Stimulated activated CD4-positive, alpha-beta T cell treated with anti-CD3 and anti-CD28 coated beads, Interleukin-1b, Interleukin-23, amount 100 ng/mL, for 48 hours (primary cell): Measurements from ENCODE around the gene TMEM42.
"Not testable (repeated sequence)": the region's sequence is repeated elsewhere in the genome, so short reads cannot be mapped to it uniquely, and the experiment has no call there.

ENCODE experiments used
- DNase-seq: peaks from one replicate; pipeline ENCODE4 v3.0.0-alpha.2; 2020

Gene TMEM42

DNA sequence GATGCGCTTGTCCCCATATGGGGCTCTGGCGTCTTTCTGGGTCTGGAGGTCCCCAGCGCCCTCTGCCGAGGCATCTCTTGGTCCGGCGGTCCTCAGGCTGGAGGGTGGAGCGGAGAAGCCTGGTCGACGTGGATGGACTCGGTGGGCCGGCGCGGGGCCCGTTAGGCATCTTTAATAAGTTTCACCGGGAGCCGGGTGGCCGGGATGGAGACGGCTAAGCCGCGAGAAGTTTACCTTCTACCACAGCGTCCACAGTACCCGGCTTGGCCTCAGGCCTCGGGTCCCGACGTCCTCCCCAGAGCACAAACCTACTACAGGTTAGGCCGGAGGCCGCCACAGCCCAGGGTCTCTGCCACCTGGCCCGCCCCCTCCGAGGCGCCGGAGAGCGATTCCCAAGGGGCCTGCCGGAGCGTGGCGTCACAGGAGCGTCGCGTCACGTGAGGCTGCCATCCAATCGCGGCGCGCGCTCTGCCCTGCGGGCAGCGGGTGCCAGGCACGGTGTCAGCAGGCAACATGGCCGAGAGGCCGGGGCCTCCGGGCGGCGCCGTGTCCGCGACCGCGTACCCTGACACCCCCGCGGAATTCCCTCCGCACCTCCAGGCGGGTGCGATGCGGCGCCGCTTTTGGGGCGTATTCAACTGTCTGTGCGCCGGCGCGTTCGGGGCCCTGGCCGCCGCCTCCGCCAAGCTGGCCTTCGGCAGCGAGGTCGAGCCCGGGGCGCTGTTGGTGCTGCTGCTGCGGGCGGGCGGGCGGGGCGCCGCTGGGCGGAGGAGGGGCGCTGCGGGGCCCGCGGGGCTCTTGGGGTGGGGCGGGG is at the start of gene TMEM42:
TSS of gene TMEM42 (plus strand) at position 501 of the 814 bp plus-strand sequence. CDS start at position 514, 13 bp downstream.
- peak; percentile 86 for DNase-seq

GRCh38 chr3:44814751-44815150 is 47.0 kb upstream of the TMEM42 start:
- DNase-seq, result no peak

GRCh38 chr3:44816334-44816733 is 45.4 kb upstream of the TMEM42 start:
- not testable (repeated sequence) for DNase-seq

GRCh38 chr3:44821206-44821605 is 40.5 kb upstream of the TMEM42 start:
- DNase-seq, result not testable (repeated sequence)

DNA sequence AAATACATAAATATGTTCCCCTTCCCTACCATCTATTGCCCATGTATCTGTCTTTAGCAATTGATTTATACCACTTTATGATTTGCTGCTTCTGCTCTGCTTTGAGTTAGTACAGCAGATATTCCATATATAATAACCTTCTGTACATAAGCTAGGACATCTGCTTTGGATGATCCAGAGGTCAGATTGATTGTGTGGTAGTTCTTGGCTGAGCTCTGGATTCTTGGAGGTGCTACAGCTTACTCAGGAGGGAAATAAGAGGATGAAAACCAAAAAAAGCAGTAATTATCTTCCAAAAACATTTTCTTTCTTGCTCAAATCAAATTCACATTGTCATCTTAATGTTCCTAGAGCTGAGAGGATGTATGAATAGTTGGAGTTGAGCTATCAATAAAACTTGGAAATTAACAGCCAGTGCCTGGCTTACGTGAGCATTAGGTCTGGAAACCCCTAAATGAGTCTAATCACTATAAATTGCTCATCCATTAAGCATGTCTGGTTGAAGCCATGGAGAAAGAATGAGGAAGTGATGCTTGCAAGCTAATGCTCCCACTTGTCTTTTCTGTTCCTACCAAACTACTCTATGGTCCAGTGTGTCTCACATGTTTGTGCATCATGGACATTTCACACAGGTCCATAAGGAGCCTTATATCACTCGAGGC is 36.3 kb upstream of the TMEM42 start:
- DNase-seq, result no peak

GRCh38 chr3:44827196-44827595 is 34.5 kb upstream of the TMEM42 start:
- DNase-seq, result no peak

- DNase-seq, result no peak
Measured at GRCh38 chr3:44831232-44831631, 30.5 kb upstream of the TMEM42 start.

DNA sequence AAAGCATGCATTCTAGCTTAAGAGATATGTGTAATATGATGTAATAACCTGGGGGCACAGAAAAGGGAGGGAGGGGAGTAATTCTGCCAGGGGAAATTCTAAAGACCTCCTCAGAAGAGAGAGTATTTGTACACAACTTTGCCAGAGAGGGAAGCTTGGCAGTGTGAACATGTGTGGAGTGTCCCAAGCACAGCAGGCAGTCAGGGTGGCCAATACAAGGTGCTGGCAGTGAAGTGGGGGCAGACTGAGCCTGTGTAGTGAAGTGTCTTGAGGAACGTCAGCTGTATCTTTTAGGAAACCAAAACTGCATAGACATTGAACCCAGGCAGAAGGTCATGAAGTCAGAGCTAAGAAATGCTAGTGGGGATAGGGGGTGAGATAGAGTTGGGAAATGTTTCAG is 29.7 kb upstream of the TMEM42 start:
- no peak for DNase-seq

GRCh38 chr3:44832965-44833364 is 28.7 kb upstream of the TMEM42 start:
- no peak for DNase-seq

GRCh38 chr3:44833394-44833793 is 28.3 kb upstream of the TMEM42 start:
- no peak for DNase-seq

DNA sequence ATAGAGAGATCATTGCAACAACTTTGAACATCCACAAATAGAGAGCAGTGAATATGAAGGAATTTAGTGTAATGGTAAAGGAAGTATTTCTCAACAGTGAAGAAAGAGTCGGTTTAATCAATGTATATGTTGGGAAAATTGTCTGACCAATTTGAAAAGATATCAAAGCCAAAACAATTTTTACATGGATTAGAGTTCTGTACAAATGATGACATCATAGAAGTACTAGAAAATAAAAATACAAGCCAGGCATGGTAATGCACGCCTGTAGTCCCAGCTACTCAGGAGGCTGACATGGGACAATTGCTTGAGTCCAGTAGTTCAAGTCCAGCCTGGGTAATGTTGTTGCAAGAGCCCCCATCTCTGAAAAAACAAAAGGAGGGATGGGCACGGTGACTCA is 26.0 kb upstream of the TMEM42 start:
- no peak for DNase-seq

DNA sequence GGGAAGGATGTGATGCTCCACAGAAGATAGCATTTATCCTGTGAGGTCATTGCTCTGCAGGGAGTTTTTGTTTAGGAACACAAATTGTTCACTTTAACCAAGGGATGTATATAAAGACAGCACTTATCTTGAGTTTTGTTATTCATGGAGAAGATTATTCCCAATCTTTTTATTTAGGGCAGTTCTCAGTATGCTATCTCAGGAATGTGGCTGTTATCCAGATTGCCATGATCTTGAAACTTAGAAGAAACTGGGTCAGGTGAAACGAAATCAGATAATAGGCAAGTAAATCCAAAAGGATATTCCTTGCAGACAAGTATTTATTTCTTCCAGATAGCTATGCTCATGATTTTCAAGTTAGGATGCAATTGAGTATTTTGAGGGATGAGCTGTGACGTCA is 19.3 kb upstream of the TMEM42 start:
- DNase-seq, result no peak

DNA sequence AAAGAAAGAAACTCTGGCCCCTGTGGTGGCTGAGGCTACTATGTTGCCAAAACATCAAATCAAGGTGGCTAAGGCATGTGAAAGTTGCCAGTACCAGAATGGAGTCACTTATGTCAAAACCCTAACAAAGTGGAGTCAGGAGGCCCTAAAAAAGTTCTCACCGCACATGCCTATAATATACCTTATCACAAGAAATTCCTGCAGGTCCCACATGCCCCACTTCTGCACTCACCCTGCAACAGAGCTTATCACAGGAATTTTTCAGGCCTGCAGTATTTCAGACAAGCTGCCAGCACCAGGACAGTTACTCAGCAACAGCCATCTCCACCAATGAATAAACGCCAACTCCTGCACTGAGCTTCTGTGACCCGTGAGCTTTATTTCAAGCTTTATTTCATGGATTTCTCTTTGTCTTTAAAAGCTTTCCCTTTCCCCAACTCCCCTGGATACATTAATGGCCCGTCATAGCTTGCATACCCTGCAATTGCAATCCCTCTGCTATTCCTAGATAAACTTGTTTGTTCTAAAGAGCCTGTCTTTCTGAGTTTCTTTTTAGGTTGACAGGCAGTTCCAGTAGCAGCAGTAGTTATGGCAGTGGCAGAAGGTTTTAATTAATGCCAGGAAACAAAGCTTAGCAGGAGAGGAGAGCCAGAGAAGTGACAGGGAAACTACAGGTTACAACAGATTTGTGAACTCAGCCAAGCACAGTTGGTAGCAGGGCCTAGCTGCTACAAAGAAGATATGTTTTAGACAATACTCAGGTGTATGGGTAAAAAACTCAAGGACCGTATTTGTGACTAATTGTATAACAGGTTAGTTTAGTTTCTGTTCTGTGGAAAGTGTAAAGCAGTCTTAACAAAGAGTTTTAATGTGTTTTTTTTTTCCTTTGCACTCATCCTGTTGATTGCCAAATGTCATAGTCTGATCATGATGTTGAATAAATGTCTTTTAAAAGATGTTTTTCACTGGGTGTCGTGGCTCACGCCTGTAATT is 15.9 kb upstream of the TMEM42 start:
- no peak for DNase-seq

DNA sequence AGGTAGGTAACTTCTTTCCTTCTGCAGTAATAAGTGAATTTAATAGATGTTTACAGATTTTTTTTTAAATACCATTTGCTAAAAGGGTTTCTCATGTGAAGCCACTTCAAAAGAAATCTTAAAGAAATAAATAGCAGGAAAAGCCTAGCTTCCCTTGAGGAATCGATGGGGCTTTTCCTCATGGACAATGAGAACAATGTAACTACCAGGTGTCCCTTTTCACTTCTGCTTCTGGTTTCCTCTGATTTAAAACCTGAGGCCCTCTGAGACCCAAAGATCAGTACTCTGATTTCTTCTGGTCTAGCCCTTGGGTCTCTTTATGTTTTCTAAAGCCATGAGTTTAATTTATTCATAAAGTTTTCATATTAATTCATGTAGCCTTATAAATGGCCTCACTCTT is 13.1 kb upstream of the TMEM42 start:
- no peak for DNase-seq

GRCh38 chr3:44856663-44857062 is 5.0 kb upstream of the TMEM42 start:
- DNase-seq, result not testable (repeated sequence)

GRCh38 chr3:44860117-44860516 is 1.6 kb upstream of the TMEM42 start:
- DNase-seq, result no peak

DNA sequence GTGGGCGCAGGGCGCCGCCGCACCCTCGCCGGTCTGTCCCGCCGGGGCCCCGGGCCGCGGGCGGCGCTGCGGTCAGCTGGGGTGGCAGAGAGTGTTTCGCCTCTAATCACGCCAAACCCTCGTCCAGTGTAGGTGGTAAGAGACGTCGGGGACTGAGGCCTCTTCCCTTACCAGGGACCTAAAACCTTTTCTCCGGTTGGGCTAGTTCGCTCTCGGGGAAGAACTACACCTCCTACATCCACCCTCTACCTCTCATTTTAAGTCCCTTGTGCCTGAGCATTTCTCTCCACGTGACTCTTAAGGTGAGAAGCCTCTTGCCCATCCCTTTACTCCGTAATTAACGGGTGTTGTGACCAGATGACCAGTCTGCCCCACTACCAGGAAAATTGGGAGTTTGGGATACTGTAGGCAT is 520 bp downstream of the TMEM42 start:
- no peak for DNase-seq

GRCh38 chr3:44865272-44866035 is 3.7 kb downstream of the TMEM42 start:
- no peak for DNase-seq

GRCh38 chr3:44867421-44868111 is 5.9 kb downstream of the TMEM42 start:
- DNase-seq, result no peak

- no peak for DNase-seq
Measured at GRCh38 chr3:44870375-44871061, 8.8 kb downstream of the TMEM42 start.

DNA sequence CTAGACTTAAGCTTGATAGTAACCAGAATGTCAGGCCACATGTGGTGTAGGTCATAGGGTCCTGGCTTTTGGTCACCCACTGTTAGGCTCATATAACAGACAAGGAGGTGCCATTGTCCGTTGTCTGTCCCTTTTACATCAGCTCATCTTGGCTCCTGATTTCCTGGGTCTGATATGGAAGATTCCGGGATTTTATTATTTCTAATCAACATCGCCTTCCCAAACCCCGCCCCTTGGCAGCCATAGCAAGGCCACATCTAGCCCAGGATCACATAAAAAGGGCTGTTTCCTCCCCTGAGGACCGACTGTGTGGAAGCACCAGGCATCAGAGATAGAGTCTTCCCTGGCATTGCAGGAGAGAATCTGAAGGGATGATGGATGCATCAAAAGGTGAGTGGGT is 12.6 kb downstream of the TMEM42 start, which contains the start of gene TGM4:
TSS of gene TGM4 (plus strand) at position 301 of the 400 bp plus-strand sequence. CDS start at position 372, 71 bp downstream.
- DNase-seq, result no peak
